ENCODE results near the gene HRH1. TPM values are rescaled to one million over a fixed set of nuclear protein-coding genes. Genes with fewer than 3 reads are reported as not detected.

Gene HRH1
- total and polyA plus RNA-seq, 2 experiments from 2014 or later, result not detected

DNA sequence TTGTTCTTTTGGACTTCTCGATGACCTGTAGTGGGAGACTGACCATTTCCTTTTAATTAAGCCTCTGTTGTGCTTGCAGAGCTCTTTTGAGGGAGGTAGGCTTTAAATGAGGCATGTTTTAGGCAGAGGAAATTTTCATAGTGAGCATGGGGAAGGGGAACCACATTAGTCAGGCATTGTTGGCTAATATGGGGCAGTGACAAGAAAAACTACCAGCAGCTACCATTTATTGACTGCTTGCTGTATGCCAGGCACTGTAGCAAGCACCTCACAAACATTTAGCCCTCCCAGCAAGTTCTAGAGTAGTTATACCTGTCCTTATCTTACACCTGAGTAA is 128.8 kb downstream of the HRH1 start:
- Histone ChIP-seq H3K9me3 (ENCODE audit: low read depth) (no peaks in the 10 kb centered on the region), H3K4me1 (ENCODE audit: low read depth) (peaks cover 4% of the 10 kb centered on the region), H3K36me3 (no peaks in the 10 kb centered on the region), H3K4me3 (no peak overlapping the region), H3K27me3 (no peaks in the 10 kb centered on the region), H3K27ac (no peak overlapping the region)
- TF ChIP-seq, protein P1, sequence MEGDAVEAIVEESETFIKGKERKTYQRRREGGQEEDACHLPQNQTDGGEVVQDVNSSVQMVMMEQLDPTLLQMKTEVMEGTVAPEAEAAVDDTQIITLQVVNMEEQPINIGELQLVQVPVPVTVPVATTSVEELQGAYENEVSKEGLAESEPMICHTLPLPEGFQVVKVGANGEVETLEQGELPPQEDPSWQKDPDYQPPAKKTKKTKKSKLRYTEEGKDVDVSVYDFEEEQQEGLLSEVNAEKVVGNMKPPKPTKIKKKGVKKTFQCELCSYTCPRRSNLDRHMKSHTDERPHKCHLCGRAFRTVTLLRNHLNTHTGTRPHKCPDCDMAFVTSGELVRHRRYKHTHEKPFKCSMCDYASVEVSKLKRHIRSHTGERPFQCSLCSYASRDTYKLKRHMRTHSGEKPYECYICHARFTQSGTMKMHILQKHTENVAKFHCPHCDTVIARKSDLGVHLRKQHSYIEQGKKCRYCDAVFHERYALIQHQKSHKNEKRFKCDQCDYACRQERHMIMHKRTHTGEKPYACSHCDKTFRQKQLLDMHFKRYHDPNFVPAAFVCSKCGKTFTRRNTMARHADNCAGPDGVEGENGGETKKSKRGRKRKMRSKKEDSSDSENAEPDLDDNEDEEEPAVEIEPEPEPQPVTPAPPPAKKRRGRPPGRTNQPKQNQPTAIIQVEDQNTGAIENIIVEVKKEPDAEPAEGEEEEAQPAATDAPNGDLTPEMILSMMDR (IDR thresholded peaks at IDR 0.05; ENCODE audit: low read depth, low read length), result no peak
- DNase-seq (ENCODE audit: low read depth in 1 of 2, low spot score in 1 of 2), result no peak

DNA sequence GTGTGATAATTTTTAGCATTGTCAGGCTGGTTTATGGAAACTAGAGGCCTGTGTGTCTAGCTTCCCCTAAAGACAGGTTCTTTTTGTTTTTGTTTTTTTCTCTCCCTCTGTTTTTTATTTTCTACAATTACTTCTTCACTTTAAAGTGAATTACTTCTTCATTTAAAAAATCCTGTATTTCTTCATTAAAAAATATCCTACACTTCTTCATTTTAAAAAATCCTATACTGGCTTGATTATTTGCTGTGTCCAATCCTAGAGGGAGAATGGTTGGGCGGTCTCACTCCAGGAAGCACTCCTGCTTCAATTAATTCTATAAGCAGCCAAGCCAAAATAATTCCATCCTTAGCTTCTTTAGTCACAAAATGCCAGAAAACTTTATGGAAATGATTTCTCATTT is 129.7 kb downstream of the HRH1 start:
- H3K9me3 ChIP-seq (ENCODE audit: low read depth), result no peaks in the 10 kb centered on the region
- no peaks in the 10 kb centered on the region for H3K27me3 ChIP-seq
- H3K36me3 ChIP-seq, result no peaks in the 10 kb centered on the region
- no peak overlapping the region for H3K27ac ChIP-seq
- peaks cover 4% of the 10 kb centered on the region for H3K4me1 ChIP-seq (ENCODE audit: low read depth)
- H3K4me3 ChIP-seq, result no peak overlapping the region
- DNase-seq (ENCODE audit: low read depth in 1 of 2, low spot score in 1 of 2), result no peak
- TF ChIP-seq, protein P1 (IDR thresholded peaks at IDR 0.05; ENCODE audit: low read depth, low read length), result no peak

DNA sequence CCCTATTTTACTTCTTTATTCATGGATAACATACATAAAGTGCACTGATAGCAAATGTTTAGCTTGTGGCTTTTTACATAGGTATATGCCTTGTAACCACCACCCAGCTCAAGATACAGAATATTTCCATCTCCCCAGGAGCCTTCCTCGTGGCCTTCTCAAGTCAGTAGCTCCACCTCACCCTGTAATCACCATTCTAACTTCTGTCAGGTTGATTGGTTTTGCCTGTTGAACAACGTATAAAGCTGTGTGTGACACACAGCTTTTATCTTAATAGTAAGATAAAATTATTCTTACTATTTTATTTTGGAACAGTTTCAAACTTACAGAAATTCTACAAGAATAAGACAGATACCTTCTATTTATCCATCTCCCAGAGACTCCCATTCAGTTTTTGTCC is 131.2 kb downstream of the HRH1 start:
- no peak overlapping the region for H3K27ac ChIP-seq
- H3K4me3 ChIP-seq, result no peak overlapping the region
- no peaks in the 10 kb centered on the region for H3K27me3 ChIP-seq
- H3K4me1 ChIP-seq (ENCODE audit: low read depth), result peaks cover 4% of the 10 kb centered on the region
- no peaks in the 10 kb centered on the region for H3K9me3 ChIP-seq (ENCODE audit: low read depth)
- DNase-seq (ENCODE audit: low read depth in 1 of 2, low spot score in 1 of 2), result peak in 1 of 2 donors; percentile 55
- TF ChIP-seq, protein P1 (IDR thresholded peaks at IDR 0.05; ENCODE audit: low read depth, low read length), result no peak
- H3K36me3 ChIP-seq, result no peaks in the 10 kb centered on the region

DNA sequence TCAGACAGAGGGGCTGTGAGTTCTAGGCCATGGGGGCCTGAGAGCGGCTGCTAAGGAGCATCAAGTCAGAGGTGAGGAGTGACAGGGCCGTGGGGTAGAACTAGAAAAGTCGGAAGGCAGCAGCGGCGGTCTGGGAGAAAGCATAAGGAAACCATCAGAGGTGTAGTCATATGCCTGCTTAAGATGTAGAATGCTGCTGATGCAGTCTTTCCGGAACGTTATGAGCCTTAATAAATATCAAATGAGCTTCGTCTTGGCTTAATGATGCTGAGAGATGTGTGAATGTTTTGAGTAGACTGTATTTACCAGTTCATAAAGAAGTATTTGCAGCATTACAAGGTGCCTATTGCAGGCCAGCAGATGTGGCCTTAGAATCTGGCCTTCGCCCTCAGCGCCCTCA is 133.1 kb downstream of the HRH1 start:
- DNase-seq (ENCODE audit: low read depth in 1 of 2, low spot score in 1 of 2), result no peak
- H3K4me1 ChIP-seq (ENCODE audit: low read depth), result peaks cover 9% of the 10 kb centered on the region
- no peak overlapping the region for H3K4me3 ChIP-seq
- no peaks in the 10 kb centered on the region for H3K27me3 ChIP-seq
- no peaks in the 10 kb centered on the region for H3K36me3 ChIP-seq
- peak overlapping the region; percentile 39 for H3K27ac ChIP-seq
- no peaks in the 10 kb centered on the region for H3K9me3 ChIP-seq (ENCODE audit: low read depth)
- TF ChIP-seq, protein P1 (IDR thresholded peaks at IDR 0.05; ENCODE audit: low read depth, low read length), result no peak

DNA sequence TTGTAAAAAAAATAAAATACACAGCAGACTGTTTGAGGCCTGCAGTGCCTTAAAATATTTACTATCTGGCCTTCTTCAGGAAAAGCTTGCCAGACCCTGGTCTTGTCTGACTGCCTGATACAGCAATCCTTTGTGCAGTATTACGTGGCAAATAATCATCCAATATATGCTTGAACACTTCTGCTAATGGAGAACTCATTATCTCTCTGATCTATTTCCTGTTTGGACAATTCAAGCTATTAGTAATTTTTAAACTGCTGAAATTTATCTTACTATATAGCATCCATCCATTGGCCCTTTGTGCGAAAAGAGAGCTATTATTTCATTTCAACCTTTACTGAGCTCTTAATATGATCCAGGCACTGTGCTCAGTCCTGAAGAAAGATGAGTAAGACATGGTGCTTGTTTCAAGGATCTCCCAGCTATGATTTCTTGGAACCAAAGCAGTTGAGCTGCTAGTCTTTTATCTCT is 133.8 kb downstream of the HRH1 start:
- H3K4me1 ChIP-seq (ENCODE audit: low read depth), result peaks cover 9% of the 10 kb centered on the region
- no peaks in the 10 kb centered on the region for H3K9me3 ChIP-seq (ENCODE audit: low read depth)
- TF ChIP-seq, protein P1 (IDR thresholded peaks at IDR 0.05; ENCODE audit: low read depth, low read length), result no peak
- no peaks in the 10 kb centered on the region for H3K36me3 ChIP-seq
- peak in 1 of 2 donors; percentile 61 for DNase-seq (ENCODE audit: low read depth in 1 of 2, low spot score in 1 of 2)
- no peak overlapping the region for H3K27ac ChIP-seq
- H3K27me3 ChIP-seq, result no peaks in the 10 kb centered on the region
- H3K4me3 ChIP-seq, result no peak overlapping the region

All from cardiac muscle cell (in vitro differentiated cells and primary cell).